Ectodermal cell (in vitro differentiated cells): ENCODE measurements around the gene TCP11.

Source experiments
- H3K27ac ChIP-seq: 2 replicates; pipeline ENCODE4 v1.7.0; 2013; ENCODE audit warnings: mild to moderate bottlenecking, low read depth, low read length; ENCODE audit not compliant: insufficient read depth, poor library complexity, severe bottlenecking
- H3K27me3 ChIP-seq: 2 replicates; pipeline ENCODE4 v1.7.0; 2013; ENCODE audit warnings: mild to moderate bottlenecking, low read length; ENCODE audit not compliant: insufficient read depth, control insufficient read depth, poor library complexity, severe bottlenecking
- H3K36me3 ChIP-seq: one replicate; pipeline ENCODE4 v1.7.0; 2013; ENCODE audit warnings: low read length; ENCODE audit not compliant: control insufficient read depth, insufficient read depth
- H3K4me1 ChIP-seq: one replicate; pipeline ENCODE4 v1.7.0; 2013; ENCODE audit warnings: low read length; ENCODE audit not compliant: control insufficient read depth, insufficient read depth
- H3K4me3 ChIP-seq: 2 replicates; pipeline ENCODE4 v1.7.0; 2013; ENCODE audit warnings: low read depth, low read length, control low read depth; ENCODE audit not compliant: insufficient read depth
- H3K9me3 ChIP-seq: 2 replicates; pipeline ENCODE4 v1.7.0; 2013; ENCODE audit warnings: mild to moderate bottlenecking, low read length, moderate library complexity; ENCODE audit not compliant: control insufficient read depth
- WGBS, 2 experiments: methylation state at CpG; one replicate each; pipeline ENCODE4 v1.1.7; 2013; ENCODE audit warnings: missing lambda C conversion rate in 2 of 2; 5-methylcytosine and 5-hydroxymethylcytosine counted together

TCP11 gene

DNA sequence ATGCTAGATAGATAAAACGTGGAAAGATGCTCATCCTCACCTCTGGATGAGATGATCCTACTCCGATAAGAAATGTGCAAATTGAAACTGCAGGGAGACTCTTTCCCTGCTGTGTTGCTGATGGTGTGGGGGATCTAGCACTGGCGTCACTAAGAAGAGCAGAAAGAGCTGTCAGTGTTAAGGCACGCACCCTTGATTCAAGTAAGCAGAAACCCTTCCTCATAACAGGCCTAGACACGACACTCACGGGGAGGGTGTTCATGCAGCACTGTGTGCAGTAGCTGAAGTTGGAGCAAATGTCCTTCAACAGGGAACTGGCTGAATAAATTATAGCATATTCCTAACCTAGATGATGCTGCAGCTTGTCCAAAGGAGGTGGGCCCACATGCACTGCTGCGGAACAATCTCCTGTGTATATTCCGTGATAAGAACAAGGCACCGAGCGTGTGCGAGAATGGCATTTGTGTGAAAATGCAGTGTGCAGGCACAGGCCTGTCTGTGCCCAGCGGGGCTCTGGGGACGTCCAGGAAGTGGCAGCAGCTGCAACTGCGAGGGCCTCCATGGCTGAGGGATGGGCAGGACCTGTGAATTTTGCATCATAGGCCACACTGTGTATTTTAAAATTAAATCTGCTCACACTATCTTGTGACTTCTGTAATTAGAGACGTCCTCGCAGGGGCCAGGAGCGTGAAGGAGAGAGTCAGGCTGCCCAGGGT lies 64.0 kb downstream of the TCP11 start:
- H3K4me1 ChIP-seq: no peaks in the 10 kb centered on the region
- H3K27me3 ChIP-seq: no peaks in the 10 kb centered on the region
- no peak overlapping the region for H3K27ac ChIP-seq
- H3K36me3 ChIP-seq: no peaks in the 10 kb centered on the region
- H3K4me3 ChIP-seq: no peak overlapping the region
- 89 to 90% methylated on average over 17 of the region's 17 CpGs for WGBS, 2 experiments
- H3K9me3 ChIP-seq: no peaks in the 10 kb centered on the region

DNA sequence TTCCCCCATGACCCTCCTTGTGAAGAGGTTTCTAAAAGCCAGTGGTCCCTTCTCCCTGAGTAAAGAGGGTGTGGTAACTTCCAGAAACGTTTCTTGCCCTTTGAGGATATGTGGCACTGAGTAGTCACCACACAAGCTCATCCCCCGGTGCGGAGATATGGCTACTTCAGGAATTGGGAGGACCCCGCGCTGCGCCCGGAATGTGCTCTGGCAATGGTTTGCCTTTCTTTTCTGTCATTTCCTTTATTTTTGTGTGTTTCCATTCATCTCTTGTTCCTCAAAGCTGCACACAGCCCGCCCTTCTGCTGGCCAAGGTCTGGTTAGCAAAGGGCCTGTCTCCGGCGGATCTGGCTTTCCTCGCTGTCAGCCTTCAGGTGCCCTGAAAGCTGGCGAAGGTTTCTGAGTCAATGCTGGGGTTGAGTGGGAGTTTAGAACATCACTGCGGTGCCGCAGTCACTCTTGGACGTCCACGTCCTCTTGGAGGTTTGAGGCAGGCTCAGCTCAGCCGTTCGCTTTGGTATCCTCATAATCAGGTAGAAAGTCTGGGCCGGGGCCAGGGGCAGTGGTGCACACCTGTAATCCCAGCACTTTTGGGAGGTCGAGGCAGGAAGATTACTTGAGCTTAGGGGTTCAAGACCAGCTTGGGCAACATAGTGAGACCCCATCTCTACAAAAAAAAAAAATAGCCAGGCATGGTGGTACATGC lies 67.2 kb downstream of the TCP11 start:
- Histone ChIP-seq H3K4me1 (peaks cover 4% of the 10 kb centered on the region), H3K27ac (no peak overlapping the region), H3K9me3 (no peaks in the 10 kb centered on the region), H3K27me3 (no peaks in the 10 kb centered on the region), H3K36me3 (no peaks in the 10 kb centered on the region), H3K4me3 (no peak overlapping the region)
- WGBS, 2 experiments: 94% methylated on average over 20 of the region's 20 CpGs

DNA sequence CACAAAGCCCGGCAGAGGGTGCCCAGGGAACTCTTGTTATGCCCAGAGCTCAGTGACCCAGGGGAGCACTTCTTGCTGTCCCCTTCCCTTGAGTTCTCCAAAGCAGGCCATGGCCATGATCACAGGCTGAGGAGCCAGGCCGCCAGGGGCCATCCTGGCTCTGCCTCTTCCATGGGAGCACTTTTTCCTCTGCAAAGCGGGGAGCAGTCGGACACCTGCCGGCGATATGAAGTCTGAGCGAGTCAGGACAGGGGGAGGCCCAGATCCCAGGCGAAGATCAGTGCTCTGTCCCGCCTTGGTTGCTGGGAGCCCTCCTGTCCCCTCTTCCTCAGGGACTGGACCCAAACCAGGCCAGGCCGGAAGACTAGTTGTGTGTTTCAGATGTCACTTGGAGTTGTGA lies 67.9 kb downstream of the TCP11 start:
- Histone ChIP-seq H3K27me3 (no peaks in the 10 kb centered on the region), H3K36me3 (no peaks in the 10 kb centered on the region), H3K9me3 (no peaks in the 10 kb centered on the region), H3K4me3 (no peak overlapping the region), H3K27ac (no peak overlapping the region), H3K4me1 (peaks cover 11% of the 10 kb centered on the region)
- 94 to 95% methylated on average over 9 to 10 of the region's 10 CpGs for WGBS, 2 experiments

DNA sequence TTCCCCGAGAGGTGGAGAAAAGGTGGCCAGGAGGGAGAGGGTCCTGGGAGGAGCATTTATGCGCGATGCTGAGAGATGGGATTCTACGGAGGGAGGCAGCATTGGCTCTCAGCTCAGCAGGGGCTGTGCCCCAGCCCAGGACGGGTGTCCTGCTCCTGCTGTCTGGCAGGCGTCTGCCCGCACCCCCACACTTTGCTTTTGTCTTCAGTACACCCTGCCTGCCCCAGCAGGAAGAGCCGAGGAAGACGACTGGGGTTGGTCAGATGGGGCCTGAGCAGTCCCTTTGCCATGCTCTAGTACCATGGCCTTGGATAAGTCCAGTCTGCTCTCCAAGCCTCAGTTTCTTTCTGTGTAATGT lies 68.5 kb downstream of the TCP11 start:
- no peaks in the 10 kb centered on the region for H3K36me3 ChIP-seq
- no peak overlapping the region for H3K4me3 ChIP-seq
- peaks cover 13% of the 10 kb centered on the region for H3K4me1 ChIP-seq
- no peaks in the 10 kb centered on the region for H3K9me3 ChIP-seq
- H3K27ac ChIP-seq: no peak overlapping the region
- no peaks in the 10 kb centered on the region for H3K27me3 ChIP-seq
- 93 to 94% methylated on average over 9 of the region's 9 CpGs for WGBS, 2 experiments

DNA sequence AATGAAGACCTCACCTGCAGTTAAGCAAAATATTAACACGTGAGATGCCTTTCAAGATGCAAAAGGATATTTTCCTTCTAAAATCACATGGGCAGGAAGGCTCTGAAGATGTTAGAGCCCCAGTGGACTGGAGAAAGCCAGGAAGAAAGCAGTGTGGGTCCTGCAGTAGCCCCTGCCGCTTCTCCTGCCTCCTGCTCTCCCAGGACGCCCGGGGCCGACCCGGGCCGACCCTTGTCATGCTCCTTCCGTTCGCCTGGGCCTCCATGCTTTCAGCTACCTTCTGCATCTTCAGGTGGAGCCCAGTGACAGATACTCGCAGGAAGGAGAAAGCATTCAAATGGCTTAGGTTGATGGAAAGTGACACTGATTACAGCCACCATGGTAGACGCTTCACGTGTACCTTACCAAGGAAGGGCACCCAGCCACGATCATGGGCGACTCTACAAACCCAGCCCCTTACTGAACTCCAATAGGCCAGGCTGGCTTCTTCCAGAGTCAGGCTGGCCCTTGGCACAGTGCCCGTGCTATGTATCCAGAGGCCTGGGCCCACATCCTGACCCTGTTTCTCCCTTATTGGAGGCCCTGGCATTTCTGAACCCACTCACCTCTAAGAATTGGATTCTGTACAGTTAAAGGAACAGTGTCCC lies 69.0 kb downstream of the TCP11 start:
- no peaks in the 10 kb centered on the region for H3K27me3 ChIP-seq
- WGBS, 2 experiments: 79 to 80% methylated on average over 15 of the region's 15 CpGs

DNA sequence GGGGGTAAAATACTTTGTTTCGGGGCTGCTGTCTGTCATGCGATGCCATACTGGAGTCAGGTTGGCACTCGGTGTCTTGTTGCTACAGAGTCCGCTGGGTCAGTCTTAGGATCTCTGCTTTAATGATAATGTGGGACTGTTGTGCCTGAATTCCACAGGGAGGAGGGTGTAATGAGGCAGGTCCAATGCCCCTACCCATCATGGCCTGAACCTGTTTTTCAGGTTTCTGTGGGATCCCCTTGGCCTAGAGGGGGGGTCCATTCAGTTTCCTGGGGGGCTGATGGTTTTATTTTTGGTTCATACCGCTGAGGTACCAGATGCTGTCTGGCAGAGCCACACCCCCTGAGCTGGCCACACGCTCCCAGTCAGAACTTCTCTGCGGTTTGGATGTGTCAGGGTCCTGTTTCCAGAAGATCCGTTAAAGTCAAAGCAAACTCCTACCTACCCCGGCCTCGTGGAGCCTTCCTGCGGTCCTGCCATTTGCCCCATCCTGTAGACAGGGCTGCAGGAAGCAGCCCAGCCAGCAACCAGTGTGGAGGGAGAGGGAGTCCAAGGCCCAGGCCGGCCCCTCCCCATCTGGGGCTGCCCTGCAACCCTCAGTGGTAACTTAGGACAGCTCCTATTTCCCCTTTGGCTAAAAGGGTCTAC lies 69.7 kb downstream of the TCP11 start:
- H3K4me3 ChIP-seq: no peak overlapping the region
- no peaks in the 10 kb centered on the region for H3K9me3 ChIP-seq
- WGBS, 2 experiments: 84 to 88% methylated on average over 12 of the region's 12 CpGs
- no peaks in the 10 kb centered on the region for H3K36me3 ChIP-seq
- peaks cover 13% of the 10 kb centered on the region for H3K4me1 ChIP-seq
- no peaks in the 10 kb centered on the region for H3K27me3 ChIP-seq
- H3K27ac ChIP-seq: no peak overlapping the region

More for the DNA sequence above, 69.0 kb downstream of the TCP11 start:
- H3K4me3 ChIP-seq: no peak overlapping the region
- H3K9me3 ChIP-seq: no peaks in the 10 kb centered on the region
- H3K27ac ChIP-seq: no peak overlapping the region
- no peaks in the 10 kb centered on the region for H3K36me3 ChIP-seq
- peaks cover 13% of the 10 kb centered on the region for H3K4me1 ChIP-seq

DNA sequence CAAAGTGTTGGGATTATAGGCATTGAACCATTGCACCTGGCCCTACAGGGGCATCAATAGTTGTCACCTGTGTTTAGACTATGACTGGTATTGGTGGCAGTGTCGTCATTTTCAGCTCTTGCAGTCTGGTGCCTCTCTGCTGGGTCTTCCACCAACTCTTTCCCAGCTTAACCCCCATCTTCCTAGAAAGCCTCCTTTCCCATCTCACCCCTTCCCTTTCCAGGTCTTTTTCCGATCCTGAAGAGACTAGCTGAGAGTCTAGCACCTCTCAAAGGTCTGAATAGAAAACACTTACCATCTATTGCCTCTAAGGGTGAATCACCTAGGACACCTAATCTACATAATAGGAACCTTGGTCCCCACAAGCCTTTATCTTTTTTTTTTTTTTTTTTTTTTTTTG lies 71.0 kb downstream of the TCP11 start:
- WGBS, 2 experiments: 81 to 90% methylated on average over 2 of the region's 2 CpGs
- H3K27me3 ChIP-seq: no peaks in the 10 kb centered on the region
- H3K27ac ChIP-seq: no peak overlapping the region

DNA sequence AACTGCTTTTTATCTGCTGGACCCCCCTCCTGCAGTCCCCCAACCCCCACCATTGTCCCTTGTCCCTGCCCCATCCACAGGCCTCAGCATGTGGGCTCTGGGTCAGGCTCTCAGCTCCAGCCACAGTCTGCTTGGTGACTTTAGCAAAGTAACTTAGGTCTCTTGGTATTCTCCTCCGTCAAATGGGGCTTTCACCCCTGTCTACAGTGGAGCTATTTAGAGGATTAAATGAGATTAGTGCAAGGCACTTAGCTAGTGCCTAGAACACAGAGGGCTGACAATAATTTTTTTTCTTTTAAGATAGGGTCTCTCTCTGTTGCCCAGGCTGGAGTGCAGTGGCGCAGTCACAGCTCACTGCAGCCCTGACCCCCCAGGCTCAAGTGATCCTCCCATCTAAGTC lies 71.9 kb downstream of the TCP11 start:
- no peak overlapping the region for H3K27ac ChIP-seq
- WGBS, 2 experiments: 82 to 83% methylated on average over 2 of the region's 2 CpGs
- H3K4me1 ChIP-seq: peaks cover 13% of the 10 kb centered on the region

More for the DNA sequence above, 71.0 kb downstream of the TCP11 start:
- Histone ChIP-seq H3K4me3 (no peak overlapping the region), H3K9me3 (no peaks in the 10 kb centered on the region), H3K4me1 (peaks cover 13% of the 10 kb centered on the region), H3K36me3 (no peaks in the 10 kb centered on the region)

DNA sequence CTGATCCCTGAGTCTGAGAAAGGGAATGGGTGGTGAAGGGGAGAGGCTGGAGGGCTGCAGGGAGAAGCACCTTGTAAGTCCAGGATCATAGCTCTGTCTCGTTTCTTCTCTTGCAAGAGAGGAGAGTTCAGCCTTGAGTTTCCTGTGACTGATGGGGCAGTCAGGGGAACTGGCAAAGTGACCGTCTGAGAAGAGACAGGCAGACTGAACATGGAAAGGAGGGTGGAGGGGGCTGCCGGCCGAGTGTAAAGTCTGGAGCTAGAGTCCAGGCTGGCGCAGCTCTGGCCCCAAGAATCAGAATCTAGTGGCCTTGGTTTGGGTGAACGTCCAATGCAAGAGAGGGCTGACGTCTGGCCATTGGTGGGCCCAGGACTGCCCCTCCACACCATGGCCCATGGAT lies 72.5 kb downstream of the TCP11 start:
- Histone ChIP-seq H3K27me3 (no peaks in the 10 kb centered on the region), H3K4me1 (peaks cover 13% of the 10 kb centered on the region), H3K36me3 (no peaks in the 10 kb centered on the region), H3K27ac (no peak overlapping the region), H3K4me3 (no peak overlapping the region), H3K9me3 (no peaks in the 10 kb centered on the region)
- 76 to 80% methylated on average over 7 of the region's 7 CpGs for WGBS, 2 experiments

More for the DNA sequence above, 71.9 kb downstream of the TCP11 start:
- Histone ChIP-seq H3K36me3 (no peaks in the 10 kb centered on the region), H3K4me3 (no peak overlapping the region), H3K9me3 (no peaks in the 10 kb centered on the region), H3K27me3 (no peaks in the 10 kb centered on the region)

DNA sequence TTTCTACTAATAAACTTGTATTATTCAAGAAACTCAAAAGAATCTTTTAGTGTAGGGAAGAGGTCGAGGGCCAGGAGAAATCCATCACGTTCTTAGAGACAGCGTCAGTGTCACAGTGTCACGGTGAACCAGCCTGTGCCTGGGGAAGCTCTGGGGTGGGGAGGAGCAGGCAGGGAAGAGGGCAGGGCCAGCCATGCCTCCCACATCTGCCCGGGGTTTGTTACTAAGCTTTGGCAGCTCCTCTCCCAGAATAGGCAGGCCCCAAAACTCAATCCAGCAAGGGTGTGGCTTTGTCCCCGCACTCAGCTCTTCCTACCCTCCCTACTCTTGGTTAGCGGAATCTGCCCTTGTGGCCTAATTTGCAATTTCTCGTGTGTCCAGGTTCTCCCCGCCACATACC lies 72.9 kb downstream of the TCP11 start:
- 75 to 77% methylated on average over 9 of the region's 9 CpGs for WGBS, 2 experiments
- H3K4me1 ChIP-seq: peaks cover 13% of the 10 kb centered on the region
- no peak overlapping the region for H3K4me3 ChIP-seq
- no peaks in the 10 kb centered on the region for H3K9me3 ChIP-seq
- H3K27me3 ChIP-seq: no peaks in the 10 kb centered on the region
- H3K27ac ChIP-seq: no peak overlapping the region
- H3K36me3 ChIP-seq: no peaks in the 10 kb centered on the region
